B cell (primary cell): ENCODE results near the gene C6orf132.

Experiments used
- CTCF ChIP-seq: fragments of 200-600 bp; IDR thresholded peaks from one replicate; pipeline ENCODE4 v1.8.0; 2022; ENCODE audit warnings: antibody characterized with exemption, mild to moderate bottlenecking
- EZH2 ChIP-seq: IDR thresholded peaks from 2 replicates; pipeline ENCODE4 v1.6.1; 2012; ENCODE audit warnings: borderline replicate concordance, low read depth, mild to moderate bottlenecking, moderate library complexity, low read length; ENCODE audit not compliant: insufficient read depth, poor library complexity, severe bottlenecking

GRCh38 chr6:42095776-42096541 lies 46.5 kb downstream of the C6orf132 start:
- TF ChIP-seq CTCF = no peak
- no peak for TF ChIP-seq EZH2
